Stomach smooth muscle (tissue), 2 donors: ENCODE measurements around the gene SLC41A3.

Source experiments
- H3K27ac ChIP-seq: one replicate; pipeline ENCODE4 v1.7.0; 2013; ENCODE audit warnings: mild to moderate bottlenecking, low read length, inconsistent platforms
- H3K27me3 ChIP-seq, 2 donors: one replicate each; pipeline ENCODE4 v1.7.0; 2013; ENCODE audit warnings: low read length in 2 of 2; ENCODE audit not compliant: insufficient read depth in 2 of 2, control insufficient read depth in 1 of 2
- H3K36me3 ChIP-seq, 2 donors: one replicate each; pipeline ENCODE4 v1.7.0; 2013; ENCODE audit warnings: low read length in 2 of 2; ENCODE audit not compliant: control insufficient read depth in 2 of 2, insufficient read depth in 2 of 2
- H3K4me1 ChIP-seq: one replicate; pipeline ENCODE4 v1.7.0; 2013; ENCODE audit warnings: low read length; ENCODE audit not compliant: control insufficient read depth, insufficient read depth
- H3K4me3 ChIP-seq, 2 donors: one replicate each; pipeline ENCODE4 v1.7.0; 2013; ENCODE audit warnings: low read length in 2 of 2
- H3K9ac ChIP-seq, 2 donors: one replicate each; pipeline ENCODE4 v1.7.0; 2013; ENCODE audit warnings: low read length in 2 of 2, mild to moderate bottlenecking in 1 of 2
- H3K9me3 ChIP-seq, 2 donors: one replicate each; pipeline ENCODE4 v1.7.0; 2013; ENCODE audit warnings: low read length in 2 of 2; ENCODE audit not compliant: control insufficient read depth in 2 of 2
- donor health status: healthy.
- donor health status: Pancreatic carcinoma.

SLC41A3 gene

DNA sequence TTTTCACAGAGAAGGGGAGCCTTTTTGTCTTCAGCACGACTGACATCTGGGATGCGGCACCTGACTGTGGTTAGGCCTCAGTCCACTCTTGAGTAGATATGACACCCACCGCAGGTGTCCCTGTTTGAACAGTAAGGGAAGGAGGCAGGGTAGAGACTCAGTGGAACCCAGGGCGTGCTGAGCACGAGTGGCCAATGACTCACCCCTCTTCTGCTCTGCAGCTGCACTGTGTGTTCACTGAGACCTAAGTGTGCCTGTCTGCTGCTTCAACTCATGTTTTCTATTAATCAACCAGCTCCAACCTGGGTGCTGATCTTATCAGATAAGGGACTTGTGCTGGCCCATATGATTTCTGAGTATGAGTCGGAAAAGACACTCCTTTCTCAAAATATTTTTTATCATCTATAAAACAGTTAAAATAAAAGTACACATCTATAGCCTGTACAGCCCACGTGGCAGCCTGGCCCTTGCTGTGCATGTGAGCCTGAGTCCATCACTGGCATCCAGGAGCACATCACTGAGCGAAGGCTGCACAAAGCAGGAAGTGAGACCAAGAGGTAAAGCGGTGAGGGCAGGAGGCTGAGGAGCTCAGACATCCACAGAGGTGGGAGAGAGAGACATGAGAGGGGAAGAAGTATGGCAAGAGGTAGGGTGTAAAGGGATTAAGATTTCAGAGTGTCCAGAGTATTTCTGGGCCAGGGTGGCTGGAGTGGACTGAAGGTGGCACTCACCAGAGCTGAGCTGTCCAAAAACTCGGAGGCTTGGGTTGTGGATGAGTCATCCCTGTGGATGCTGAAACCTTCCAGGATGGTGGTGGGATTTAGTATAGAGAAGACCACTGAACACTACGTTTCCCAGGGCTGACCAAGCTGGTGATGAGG is 49.2 kb downstream of the SLC41A3 start:
- Histone ChIP-seq H3K27me3 (no peaks in the 10 kb centered on the region), H3K9me3 (no peaks in the 10 kb centered on the region), H3K4me3 (no peak overlapping the region), H3K9ac (no peak overlapping the region), H3K36me3 (peaks cover 0 to 32% of the 10 kb centered on the region in 2 donors), H3K27ac (no peak overlapping the region), H3K4me1 (no peaks in the 10 kb centered on the region)

DNA sequence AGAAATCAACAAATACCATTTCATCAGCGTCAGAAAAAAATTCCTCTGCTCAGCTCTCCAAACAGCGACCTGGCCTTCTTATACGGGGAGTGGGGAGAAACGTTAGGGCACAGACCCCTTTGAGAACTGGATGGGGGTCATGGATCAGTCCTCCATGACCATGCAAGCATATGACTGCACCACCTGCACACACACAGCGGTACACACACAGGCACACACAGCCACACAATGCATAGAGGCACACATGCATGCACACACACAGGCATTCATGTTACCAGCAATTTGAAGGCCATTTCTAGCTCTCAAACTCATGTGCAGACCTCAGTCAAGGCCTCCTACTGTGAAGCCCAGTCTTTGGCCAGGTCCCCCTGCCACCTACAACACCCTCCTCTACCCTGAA is 50.2 kb downstream of the SLC41A3 start:
- Histone ChIP-seq H3K9me3 (no peaks in the 10 kb centered on the region), H3K27ac (no peak overlapping the region), H3K4me1 (no peaks in the 10 kb centered on the region), H3K4me3 (no peak overlapping the region), H3K9ac (no peak overlapping the region), H3K27me3 (no peaks in the 10 kb centered on the region), H3K36me3 (peaks cover 0 to 32% of the 10 kb centered on the region in 2 donors)

DNA sequence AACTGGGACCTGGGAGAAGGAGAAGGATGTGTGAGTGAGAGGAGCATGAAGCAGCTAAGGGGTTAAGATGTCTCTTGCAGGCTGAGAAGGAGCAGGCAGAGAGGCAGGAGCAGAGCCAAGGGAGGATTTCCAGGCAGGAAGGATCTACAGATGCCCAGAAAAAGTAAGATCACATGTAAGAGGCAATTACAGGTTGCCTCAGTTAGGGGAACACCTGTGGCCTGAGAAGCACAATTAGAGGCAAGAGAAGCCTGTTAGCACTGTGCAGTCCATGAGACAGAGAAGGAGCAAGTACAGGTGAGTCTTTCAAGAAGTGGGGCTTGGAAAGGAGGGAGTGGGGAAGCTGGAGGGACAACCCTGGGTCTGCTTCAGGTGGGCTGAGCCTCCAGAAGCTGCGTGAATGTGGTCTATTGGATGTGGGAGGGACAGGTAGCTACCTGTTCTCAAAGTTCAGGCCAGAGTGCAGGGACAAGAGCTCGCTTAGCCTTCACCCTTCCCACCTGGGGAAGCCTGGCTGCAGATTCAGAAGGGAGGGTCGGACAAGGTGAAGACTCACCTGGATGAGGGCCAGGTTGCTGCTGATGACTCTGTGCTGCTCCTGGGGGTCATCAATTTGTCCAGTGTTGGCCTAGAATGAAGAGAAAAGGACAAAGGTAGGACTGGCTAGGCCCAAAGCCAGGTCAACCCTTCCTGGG is 50.7 kb downstream of the SLC41A3 start:
- Histone ChIP-seq H3K27me3 (no peaks in the 10 kb centered on the region), H3K9me3 (peaks cover 0 to 2% of the 10 kb centered on the region in 2 donors), H3K4me1 (no peaks in the 10 kb centered on the region), H3K4me3 (no peak overlapping the region), H3K27ac (no peak overlapping the region), H3K9ac (no peak overlapping the region), H3K36me3 (peaks cover 4 to 32% of the 10 kb centered on the region in 2 donors)

DNA sequence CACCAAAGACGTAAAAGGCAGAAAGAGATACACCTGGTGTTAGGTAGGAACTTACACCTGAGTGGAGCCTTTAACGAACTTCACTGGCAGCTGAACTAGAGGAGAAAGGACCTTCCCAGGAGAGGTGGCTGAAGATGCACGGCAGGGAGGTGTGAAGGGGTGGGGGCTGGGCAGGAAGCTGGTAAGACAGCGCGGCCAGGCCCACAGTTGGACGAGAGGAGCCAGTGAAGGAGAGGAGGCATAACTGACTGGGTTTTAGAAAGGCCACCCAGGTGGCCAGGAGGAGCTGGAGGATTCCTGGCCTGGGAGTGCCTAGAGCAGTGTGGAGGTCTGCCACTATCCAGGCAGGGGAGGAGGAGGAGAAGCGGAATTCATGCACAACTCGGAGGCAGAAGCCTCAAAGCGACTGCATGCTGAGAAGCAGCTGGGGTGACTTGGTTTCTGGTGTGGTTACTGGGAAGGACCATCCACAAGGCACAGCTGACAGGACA is 51.9 kb downstream of the SLC41A3 start:
- no peaks in the 10 kb centered on the region for H3K4me1 ChIP-seq
- H3K9ac ChIP-seq = no peak overlapping the region
- H3K9me3 ChIP-seq = peaks cover 0 to 5% of the 10 kb centered on the region in 2 donors
- H3K27me3 ChIP-seq = no peaks in the 10 kb centered on the region
- peaks cover 4 to 31% of the 10 kb centered on the region in 2 donors for H3K36me3 ChIP-seq
- no peak overlapping the region for H3K27ac ChIP-seq
- H3K4me3 ChIP-seq = no peak overlapping the region

DNA sequence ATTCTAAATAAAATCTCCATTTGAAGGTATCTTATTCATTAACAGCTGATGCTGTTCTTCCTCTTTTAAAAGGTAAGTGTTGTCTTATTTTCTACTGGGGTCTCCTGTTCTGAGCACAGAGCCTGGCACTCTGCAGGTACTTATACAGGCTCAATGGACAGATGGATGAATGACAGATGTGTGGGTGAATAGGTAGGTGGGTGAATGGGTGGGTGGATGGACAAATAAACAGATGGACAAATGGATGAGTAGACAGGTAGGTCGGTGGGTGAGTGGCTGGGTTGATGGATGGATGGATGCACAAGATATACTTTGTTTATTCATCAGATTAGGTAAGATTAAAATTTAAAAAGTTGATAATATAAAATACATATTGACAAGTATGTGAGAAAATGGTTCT is 53.5 kb downstream of the SLC41A3 start:
- peaks cover 0 to 5% of the 10 kb centered on the region in 2 donors for H3K9me3 ChIP-seq
- peaks cover 4 to 31% of the 10 kb centered on the region in 2 donors for H3K36me3 ChIP-seq
- no peaks in the 10 kb centered on the region for H3K4me1 ChIP-seq
- H3K9ac ChIP-seq = no peak overlapping the region
- no peaks in the 10 kb centered on the region for H3K27me3 ChIP-seq
- H3K27ac ChIP-seq = no peak overlapping the region
- no peak overlapping the region for H3K4me3 ChIP-seq

DNA sequence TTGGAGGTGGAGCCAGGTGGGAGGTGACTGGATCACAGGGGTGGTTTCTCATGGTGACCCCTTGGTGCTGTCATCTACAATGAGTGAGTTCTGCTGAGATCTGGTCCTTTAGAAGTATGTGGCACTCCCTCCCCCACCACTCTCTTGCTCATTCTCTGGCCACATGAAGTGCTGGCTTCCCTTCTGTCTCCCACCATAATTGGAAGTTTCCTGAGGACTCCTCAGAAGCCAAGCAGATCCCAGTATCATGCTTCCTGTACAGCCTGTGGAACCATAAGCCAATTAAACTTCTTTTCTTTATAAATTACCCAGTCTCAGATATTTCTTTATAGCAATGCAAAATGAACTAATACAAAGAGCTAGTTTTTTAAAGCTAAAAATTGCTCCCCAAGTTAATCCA is 54.7 kb downstream of the SLC41A3 start:
- H3K9ac ChIP-seq = no peak overlapping the region
- H3K36me3 ChIP-seq = peaks cover 12 to 27% of the 10 kb centered on the region in 2 donors
- no peaks in the 10 kb centered on the region for H3K4me1 ChIP-seq
- no peak overlapping the region for H3K4me3 ChIP-seq
- no peak overlapping the region for H3K27ac ChIP-seq
- peaks cover 0 to 5% of the 10 kb centered on the region in 2 donors for H3K9me3 ChIP-seq
- H3K27me3 ChIP-seq = no peaks in the 10 kb centered on the region

DNA sequence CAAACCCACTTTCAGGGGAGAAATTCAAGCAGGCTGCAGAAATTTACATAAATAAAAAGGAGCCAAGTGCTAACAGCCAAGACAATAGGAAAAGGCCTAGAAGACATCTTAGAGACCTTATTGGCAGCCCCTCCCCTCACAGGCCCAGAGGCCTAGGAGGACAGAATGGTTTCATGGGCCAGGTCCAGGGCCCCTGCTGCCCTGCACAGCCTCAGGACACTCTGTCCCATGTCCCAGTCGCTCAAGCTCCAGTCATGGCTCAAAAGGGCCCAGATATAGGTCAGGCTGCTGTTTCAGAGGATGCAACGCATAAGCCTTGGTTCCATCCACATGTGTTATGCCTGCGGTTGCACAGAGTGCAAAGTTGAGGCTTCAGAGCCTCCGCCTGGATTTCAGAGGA is 55.8 kb downstream of the SLC41A3 start:
- Histone ChIP-seq H3K4me1 (no peaks in the 10 kb centered on the region), H3K36me3 (peaks cover 21 to 24% of the 10 kb centered on the region in 2 donors)

DNA sequence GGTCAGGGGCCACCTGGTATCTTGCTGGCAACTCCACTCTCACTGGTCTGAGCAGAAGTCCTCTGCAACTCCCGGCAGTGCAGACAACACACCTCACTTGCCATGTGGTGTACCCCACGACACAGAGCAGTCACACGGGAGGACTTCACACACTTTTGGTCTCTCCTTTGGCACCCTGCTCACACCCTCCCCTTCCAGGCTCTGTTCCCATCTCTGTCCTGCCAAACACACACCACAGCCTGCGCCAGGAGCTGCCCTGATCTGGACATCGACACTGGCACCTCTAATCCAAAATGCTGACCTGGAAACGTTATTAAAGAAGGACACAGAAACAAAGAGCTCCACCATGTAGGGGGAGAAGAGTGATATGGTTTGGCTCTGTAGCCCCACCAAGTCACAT is 57.2 kb downstream of the SLC41A3 start:
- Histone ChIP-seq H3K27me3 (no peaks in the 10 kb centered on the region), H3K36me3 (peaks cover 13 to 31% of the 10 kb centered on the region in 2 donors), H3K9me3 (peaks cover 0 to 5% of the 10 kb centered on the region in 2 donors), H3K4me3 (no peak overlapping the region), H3K27ac (no peak overlapping the region), H3K4me1 (no peaks in the 10 kb centered on the region), H3K9ac (no peak overlapping the region)

More for the DNA sequence above, 55.8 kb downstream of the SLC41A3 start:
- Histone ChIP-seq H3K27me3 (no peaks in the 10 kb centered on the region), H3K9ac (no peak overlapping the region), H3K9me3 (peaks cover 0 to 5% of the 10 kb centered on the region in 2 donors), H3K27ac (no peak overlapping the region), H3K4me3 (no peak overlapping the region)

DNA sequence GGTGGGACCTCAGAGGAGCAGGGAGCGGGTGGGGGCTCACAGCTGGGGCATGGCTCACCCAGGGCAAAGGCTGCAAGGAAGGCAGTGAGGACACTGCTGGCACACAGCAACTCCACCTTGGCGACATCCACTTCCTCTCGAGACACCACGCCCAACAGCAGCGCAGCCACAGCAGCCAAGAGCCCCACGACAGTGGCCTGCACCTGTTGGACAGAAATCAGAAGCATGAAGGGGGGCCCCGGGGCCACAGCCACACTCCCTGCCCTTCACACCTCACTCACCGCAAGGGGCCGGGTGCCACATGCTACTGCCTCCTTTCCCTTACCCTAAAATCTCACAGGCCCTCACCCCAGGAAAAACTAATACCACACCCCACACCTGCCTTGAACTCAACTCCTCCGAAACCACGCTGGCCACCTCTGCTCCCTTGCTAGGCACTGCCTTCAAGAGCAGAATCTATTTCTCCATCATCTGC is 57.6 kb downstream of the SLC41A3 start:
- Histone ChIP-seq H3K4me3 (no peak overlapping the region), H3K36me3 (peaks cover 11 to 31% of the 10 kb centered on the region in 2 donors), H3K27me3 (no peaks in the 10 kb centered on the region), H3K4me1 (no peaks in the 10 kb centered on the region), H3K9ac (no peak overlapping the region), H3K9me3 (peaks cover 0 to 5% of the 10 kb centered on the region in 2 donors), H3K27ac (no peak overlapping the region)

DNA sequence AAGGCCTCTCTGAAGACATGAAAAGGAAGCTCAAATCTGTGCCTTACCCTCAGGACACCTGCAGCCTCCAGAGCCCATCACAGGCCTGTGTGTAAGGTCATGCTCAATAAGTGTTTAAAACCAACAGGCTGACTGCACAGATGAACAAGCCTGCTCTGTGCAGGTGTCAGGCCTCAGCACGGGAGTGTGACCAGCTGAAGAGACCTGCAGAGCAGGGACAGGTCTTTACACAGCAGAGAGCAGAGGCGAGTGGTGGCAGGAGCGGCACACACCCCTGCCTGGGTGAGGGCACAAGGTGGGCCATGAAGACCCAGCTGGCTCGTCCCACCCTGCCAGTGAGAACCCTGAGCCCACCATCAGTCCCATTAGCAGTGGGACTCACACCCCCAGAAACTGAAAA is 58.1 kb downstream of the SLC41A3 start:
- H3K36me3 ChIP-seq = peaks cover 11 to 31% of the 10 kb centered on the region in 2 donors
- H3K9ac ChIP-seq = no peak overlapping the region
- peaks cover 0 to 5% of the 10 kb centered on the region in 2 donors for H3K9me3 ChIP-seq
- H3K27me3 ChIP-seq = no peaks in the 10 kb centered on the region
- no peaks in the 10 kb centered on the region for H3K4me1 ChIP-seq
- H3K4me3 ChIP-seq = no peak overlapping the region
- no peak overlapping the region for H3K27ac ChIP-seq
